Measurements from ENCODE around the gene DEAF1. TPM values are rescaled to one million over a fixed set of nuclear protein-coding genes. Genes with fewer than 3 reads are reported as not detected.
A peak's percentile ranks its signal among the peaks of the same experiment; 100 is the strongest.

Gene DEAF1
- total RNA-seq, 4 donors from 2014 or later: 14.8 to 42.4 (median 25.2) TPM

GRCh38 chr11:617199-617911 lies 77.7 kb downstream of the DEAF1 start:
- in situ Hi-C loops (cut with MboI; ENCODE audit: low sequenced_read_pairs in 4 of 4): no loop called here
- H3K4me1 ChIP-seq: peaks cover 34% of the 10 kb centered on the region in 2 donors
- H3K9me3 ChIP-seq: no peaks in the 10 kb centered on the region
- H3K27me3 ChIP-seq: no peaks in the 10 kb centered on the region
- no peak for TF ChIP-seq CTCF (IDR thresholded peaks at IDR 0.05 in 4 of 5, conservative IDR thresholded peaks at IDR 0.05 in 1 of 5)
- no peak for TF ChIP-seq POLR2A (IDR thresholded peaks at IDR 0.05)
- no peak overlapping the region for H3K27ac ChIP-seq
- peaks cover 0 to 7% of the 10 kb centered on the region in 2 donors for H3K36me3 ChIP-seq
- ATAC-seq: no peak
- no peak overlapping the region for H3K4me3 ChIP-seq
- no peak for DNase-seq
- intact Hi-C loops (cut with DNase I; ENCODE audit: low total_unique reads): no loop called here

- ATAC-seq: no peak
- Histone ChIP-seq H3K36me3 (peaks cover 0 to 13% of the 10 kb centered on the region in 2 donors), H3K27ac (peak overlapping the region; percentile 91 to 94 (median 93)), H3K9me3 (no peaks in the 10 kb centered on the region), H3K27me3 (no peaks in the 10 kb centered on the region), H3K4me3 (peak overlapping the region; percentile 66 to 85 (median 77)), H3K4me1 (peaks cover 40 to 42% of the 10 kb centered on the region in 2 donors)
- intact Hi-C loops (cut with DNase I; ENCODE audit: low total_unique reads) (no loop called here), in situ Hi-C loops (cut with MboI; ENCODE audit: low sequenced_read_pairs in 4 of 4) (no loop called here)
- no peak for DNase-seq
- TF ChIP-seq CTCF (IDR thresholded peaks at IDR 0.05 in 4 of 5, conservative IDR thresholded peaks at IDR 0.05 in 1 of 5): no peak
- no peak for TF ChIP-seq POLR2A (IDR thresholded peaks at IDR 0.05)
Observed at GRCh38 chr11:616320-617198, 78.5 kb downstream of the DEAF1 start.

GRCh38 chr11:615504-616319 lies 79.3 kb downstream of the DEAF1 start, which contains the start of gene IRF7:
IRF7 (minus strand) TSS chr11:615950; CDS start chr11:615364, 586 bp downstream.
- no peaks in the 10 kb centered on the region for H3K27me3 ChIP-seq
- peak within 1 kb of the TSS; percentile 91 to 94 (median 93) for H3K27ac ChIP-seq
- no peaks in the 10 kb centered on the region for H3K9me3 ChIP-seq
- H3K4me1 ChIP-seq: peaks cover 40 to 43% of the 10 kb centered on the region in 2 donors
- DNase-seq (peak; percentile 87 to 92), ATAC-seq (peak; percentile 61 to 75)
- in situ Hi-C loops (cut with MboI; ENCODE audit: low sequenced_read_pairs in 4 of 4): no loop called here
- intact Hi-C loops (cut with DNase I; ENCODE audit: low total_unique reads): loop anchor here (2.0 kb wide), 1 partner anchor 47 kb away; no protein-coding TSS in a partner anchor
- H3K4me3 ChIP-seq: peak within 1 kb of the TSS; percentile 66 to 85 (median 77)
- peaks cover 0 to 21% of the 10 kb centered on the region in 2 donors for H3K36me3 ChIP-seq
- TF ChIP-seq POLR2A (IDR thresholded peaks at IDR 0.05) (peak; percentile 84 to 92), CTCF (IDR thresholded peaks at IDR 0.05 in 4 of 5, conservative IDR thresholded peaks at IDR 0.05 in 1 of 5) (no peak)

Measured in gastrocnemius medialis (tissue), 4 donors.